A549 (cell line): ENCODE results near the gene TNS3.

Experiments
- EP300 ChIP-seq, 2 experiments: fragments of >200 bp; sonication (Bioruptor Twin); formaldehyde crosslinking; IDR thresholded peaks; 2 replicates in 1 of 2; 3 replicates in 1 of 2; pipeline ENCODE4 v1.6.1; 2016 to 2017
- TF ChIP-seq, protein P1 (sequence below): fragments of 450-650 bp; IDR thresholded peaks from 2 replicates; pipeline ENCODE4 v1.6.1; 2014; ENCODE audit warnings: antibody characterized with exemption

DNA sequence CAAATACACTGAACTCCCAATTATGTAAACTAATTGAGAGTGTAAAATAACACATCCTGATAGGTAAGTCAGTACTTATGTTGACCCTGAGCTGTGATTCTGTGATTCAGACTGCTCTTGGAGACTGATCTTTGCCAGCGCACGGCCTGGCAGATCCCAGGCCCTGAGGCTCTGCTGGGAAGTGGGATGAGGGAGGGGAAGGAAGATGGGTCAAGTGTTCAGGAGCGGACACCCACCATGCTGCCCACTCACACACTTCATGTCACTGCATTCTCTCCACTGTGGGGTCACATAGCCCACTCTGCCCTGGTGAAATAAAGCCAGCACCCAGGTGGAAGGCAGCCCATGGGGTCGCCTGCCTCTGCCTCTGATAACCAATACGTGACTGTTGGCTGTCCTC is 226.2 kb downstream of the TNS3 start:
- no peak for TF ChIP-seq EP300 (IDR thresholded peaks at IDR 0.05)
- TF ChIP-seq, protein P1, sequence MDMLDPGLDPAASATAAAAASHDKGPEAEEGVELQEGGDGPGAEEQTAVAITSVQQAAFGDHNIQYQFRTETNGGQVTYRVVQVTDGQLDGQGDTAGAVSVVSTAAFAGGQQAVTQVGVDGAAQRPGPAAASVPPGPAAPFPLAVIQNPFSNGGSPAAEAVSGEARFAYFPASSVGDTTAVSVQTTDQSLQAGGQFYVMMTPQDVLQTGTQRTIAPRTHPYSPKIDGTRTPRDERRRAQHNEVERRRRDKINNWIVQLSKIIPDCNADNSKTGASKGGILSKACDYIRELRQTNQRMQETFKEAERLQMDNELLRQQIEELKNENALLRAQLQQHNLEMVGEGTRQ = no peak
